Prostate gland (tissue), 2 donors: ENCODE measurements around the gene WNT3A.

Source experiments
- CTCF ChIP-seq, 4 experiments: fragments of 200-600 bp in 2 of 4; fragments of 450-650 bp in 2 of 4; sonication (generic) in 2 of 4; IDR thresholded peaks; 1 replicate in 3 of 4; 2 replicates in 1 of 4; pipeline ENCODE4 v1.5.1; 2016 to 2019; ENCODE audit warnings: antibody characterized with exemption in 4 of 4, mild to moderate bottlenecking in 2 of 4, moderate library complexity in 2 of 4
- POLR2A ChIP-seq: fragments of 450-650 bp; IDR thresholded peaks from one replicate; pipeline ENCODE4 v1.6.1; 2016; ENCODE audit warnings: antibody characterized with exemption, mild to moderate bottlenecking
- POLR2AphosphoS5 ChIP-seq: sonication (generic); formaldehyde crosslinking; IDR thresholded peaks from one replicate; pipeline ENCODE4 v1.6.1; 2017; ENCODE audit warnings: antibody characterized with exemption

GRCh38 chr1:228099331-228099732 lies 92.5 kb downstream of the WNT3A start:
- no peak for TF ChIP-seq CTCF (IDR thresholded peaks at IDR 0.05)
- TF ChIP-seq POLR2A = no peak
- no peak for TF ChIP-seq POLR2AphosphoS5
